HG02759 (cell line): ENCODE results near the gene KLK15.
"Not testable (repeated sequence)": the region's sequence is repeated elsewhere in the genome, so short reads cannot be mapped to it uniquely, and the experiment has no call there.

Source experiments
- ATAC-seq: cut with Tn5 transposase; IDR thresholded peaks from one replicate; pipeline ENCODE4 v1.9.1; 2021; ENCODE audit warnings: mild to moderate bottlenecking, moderate library complexity; ENCODE audit not compliant: unreplicated experiment

Gene KLK15

DNA sequence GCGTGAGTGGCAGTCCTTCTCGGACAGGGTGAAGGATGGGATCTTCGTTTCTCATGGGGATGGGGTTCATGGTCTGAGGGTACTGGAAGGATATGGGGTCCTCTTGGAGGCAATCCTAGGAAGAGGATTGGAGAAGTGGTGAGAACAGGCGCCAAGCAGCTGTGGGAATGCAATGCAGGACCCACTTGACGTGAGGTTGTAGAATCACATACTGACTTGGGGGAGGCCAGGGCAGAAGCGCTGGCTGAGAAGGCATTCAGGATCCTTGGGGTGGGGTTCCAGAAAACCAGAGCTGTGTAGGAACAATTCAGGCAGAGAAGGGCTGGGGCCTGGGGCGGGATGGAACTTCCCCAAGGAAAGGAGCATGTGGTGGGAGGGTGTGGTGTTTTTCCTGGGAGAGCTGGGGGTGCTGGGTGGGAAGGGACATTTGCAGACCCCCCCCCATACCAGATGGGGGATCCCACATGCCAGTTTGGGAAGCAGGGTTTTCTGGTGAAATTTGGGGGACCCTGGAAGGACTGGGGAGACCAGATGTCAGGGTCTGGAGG is 10.6 kb downstream of the KLK15 start:
- no peak for ATAC-seq

DNA sequence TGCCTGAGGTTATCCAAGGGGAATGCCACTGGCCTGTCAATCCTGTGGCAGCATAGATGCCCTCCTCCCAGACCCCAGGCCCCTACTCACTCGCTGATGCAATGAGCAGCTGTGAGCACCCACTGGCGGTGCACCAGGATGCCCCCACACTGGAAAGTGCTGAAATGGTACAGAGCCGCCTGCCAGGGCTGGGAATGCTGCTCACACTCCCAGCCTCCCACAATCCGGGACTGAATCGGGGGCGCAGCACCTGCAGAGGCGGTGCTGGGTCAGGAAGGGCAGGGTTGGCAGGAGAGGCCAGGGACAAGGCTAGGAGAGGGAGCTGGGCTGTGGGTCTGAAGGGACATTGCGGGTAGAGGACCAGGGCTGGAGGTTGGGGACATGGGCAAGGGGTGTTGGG is 11.8 kb downstream of the KLK15 start:
- ATAC-seq = no peak

DNA sequence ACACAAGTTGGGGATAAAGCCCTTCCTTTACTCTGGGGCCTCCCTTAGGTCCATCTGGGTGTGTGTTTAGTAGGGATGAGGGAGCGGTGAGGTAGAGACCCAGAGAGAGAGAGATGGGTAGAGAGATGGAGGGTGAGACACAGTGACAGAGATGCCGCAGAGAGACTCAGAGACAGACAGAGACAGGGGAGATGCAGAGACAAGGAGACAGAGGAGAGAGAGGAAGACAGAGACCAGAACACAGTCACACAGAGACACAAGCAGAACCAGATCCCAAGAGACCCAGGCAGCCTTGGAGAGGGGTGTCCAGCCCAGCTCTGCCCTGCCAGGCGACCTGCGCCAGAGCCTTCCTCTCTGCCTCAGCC is 12.1 kb downstream of the KLK15 start:
- ATAC-seq = no peak

DNA sequence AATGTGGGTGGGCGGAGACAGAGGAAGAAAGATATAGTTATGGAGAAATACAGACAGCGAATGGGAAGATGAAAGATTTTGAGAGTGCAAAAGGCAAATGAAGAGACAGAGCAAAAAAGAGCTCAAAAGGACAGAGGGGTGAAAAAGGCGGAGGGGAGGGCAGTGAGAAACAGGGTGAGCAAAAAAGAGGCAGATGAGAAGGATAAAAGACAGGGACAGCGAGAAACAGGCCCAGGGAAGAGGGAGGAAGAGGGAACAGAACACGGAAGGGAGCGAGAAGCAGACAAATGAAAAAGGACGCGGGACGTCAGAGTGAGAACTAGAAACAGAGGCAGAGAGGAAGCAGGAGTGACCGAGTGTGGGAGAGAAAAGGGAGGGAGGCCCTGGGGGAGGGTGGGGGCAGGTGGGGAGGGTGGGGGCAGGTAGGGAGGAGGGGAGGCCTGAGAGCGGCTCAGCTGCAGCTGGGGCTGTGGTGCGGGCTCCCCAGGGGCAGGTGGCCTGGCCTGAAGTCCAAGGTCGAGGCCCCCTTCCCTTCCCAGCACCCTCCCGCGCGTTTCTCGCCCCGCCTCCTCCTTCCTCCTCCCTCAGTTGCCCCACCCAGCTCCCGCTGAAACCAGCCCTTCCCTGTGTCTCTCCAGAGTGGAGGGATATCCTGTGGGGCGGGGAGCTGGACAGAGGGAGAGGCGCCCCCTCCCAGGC is 12.7 kb downstream of the KLK15 start:
- ATAC-seq = no peak

DNA sequence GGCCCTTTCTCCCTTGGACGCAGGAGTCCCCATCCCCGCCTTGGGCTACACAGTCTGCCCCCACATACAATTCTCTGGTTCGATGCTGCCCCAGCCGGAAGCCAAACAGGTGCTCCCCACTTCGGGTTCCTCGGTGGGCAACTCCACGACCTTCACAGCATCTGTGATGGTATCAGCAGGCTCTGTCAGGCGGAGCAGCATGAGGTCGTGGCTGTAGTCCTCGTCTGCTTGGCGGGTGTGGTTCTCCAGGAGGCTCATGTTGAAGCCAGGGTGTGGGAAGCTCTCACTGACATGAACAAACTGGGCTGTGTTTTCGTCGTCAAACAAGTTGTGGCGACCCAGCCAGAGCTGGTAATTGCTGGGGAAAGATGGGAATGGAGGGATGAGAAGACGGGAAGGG is 13.3 kb downstream of the KLK15 start:
- ATAC-seq = no peak

DNA sequence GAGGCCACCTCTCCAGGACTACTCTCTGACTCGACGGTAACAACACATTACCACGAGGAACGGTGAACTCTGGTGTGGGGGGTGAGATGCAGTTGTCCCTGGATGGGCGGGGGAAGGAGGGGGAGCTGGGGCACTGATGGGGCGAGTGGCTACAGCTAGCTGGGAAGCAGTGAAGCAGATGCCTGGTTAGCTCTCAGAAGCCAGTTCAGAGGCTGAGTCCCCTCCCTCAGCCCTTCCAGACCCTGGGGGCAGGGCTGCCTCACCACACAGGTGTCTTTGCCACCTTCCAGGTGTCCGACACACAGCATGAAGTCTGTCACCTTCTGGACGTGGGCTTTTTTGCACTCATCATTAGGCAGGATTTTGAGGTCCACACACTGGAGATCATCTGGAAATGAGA is 13.7 kb downstream of the KLK15 start:
- ATAC-seq = no peak

DNA sequence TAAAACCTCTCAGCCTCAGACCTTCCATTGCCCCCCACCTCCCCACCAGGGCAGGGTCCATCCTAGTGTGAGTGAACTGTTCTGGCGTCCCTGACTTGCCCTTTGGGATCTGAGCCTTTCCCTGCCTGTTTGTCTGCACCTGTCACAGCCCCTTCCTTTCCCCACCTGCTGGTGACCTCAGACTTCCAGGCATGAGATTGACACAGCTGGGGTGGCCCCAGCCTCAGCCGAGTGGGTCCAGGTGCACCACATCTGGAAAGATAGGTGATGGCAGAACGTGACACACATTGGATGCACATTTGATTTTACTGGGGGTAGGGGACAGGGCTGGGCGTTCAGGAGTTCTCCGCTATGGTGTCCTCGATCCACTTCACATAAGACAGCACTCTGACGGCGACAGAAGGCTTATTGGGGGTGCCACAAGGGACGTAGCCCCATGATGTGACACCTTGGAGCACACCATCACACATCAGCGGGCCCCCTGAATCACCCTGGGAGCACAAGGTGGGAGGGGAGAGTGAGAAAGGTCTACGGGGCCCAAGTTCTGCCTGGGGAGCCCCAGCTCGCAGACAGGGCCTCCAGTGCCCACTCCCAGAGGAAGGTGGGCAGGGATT is 14.4 kb downstream of the KLK15 start:
- ATAC-seq = no peak

DNA sequence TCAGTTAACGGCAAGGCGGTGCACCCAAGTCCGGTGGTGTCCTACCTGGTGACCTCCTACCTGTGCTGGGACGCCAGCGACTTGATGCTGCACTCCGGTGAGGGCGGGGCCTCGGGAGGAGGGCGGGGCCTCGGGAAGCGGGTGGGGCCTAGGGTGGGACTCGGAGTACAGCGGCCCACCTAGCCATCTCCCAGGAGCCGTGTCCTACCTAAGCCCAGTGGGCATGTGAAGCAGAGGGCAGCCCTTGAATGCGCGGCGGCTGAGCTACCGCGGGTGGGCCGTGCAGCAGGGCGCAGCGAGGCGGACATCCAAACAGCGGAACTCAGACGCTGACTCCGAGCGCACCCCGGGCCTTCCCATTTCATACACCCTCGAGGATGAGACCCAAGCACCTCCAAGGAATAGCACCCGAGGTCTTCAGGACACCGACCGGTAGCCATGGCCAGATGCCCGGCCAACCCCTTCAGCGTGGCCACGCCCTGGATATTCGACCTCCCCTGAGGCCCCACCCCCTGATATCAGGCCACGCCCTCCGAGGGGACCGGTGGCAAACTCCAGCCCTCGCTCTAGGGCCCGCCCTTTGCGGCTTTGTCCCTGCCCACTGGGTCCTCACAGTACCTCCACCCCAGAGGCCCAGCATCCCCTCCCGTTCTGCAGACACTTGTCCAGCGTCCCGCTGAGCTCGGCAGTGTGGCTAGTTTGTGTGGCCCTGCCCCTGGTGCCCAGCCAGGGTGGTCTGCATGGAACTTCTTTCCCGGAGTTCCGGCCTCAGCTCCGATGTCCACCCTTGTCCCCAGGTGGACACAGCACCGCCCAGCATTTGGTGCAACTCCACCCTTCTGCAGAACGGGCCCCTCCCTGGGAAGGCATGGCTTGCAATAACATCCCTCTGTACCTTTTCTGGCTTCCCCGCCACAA is 15.2 kb downstream of the KLK15 start:
- ATAC-seq = peak; percentile 62

DNA sequence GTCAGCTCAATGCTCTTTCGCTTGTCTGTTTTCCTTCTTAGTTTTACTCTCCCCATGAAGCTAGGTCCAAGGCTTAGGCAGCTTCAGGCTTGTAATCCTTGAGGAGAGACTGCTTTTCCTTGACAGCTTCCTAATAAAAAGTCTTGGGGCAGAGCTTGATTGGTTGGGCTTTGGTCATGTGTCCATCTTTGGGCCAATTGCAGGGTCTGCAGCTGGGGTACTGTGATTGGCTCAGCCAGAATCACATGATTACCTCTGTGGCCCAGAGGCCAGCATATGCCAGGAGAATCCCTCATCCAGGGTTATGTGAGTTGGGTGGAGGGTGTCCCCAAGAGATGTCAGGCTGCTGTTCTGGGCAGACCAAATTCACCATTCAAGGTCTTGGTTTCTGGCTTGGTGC is 17.9 kb downstream of the KLK15 start:
- no peak for ATAC-seq

DNA sequence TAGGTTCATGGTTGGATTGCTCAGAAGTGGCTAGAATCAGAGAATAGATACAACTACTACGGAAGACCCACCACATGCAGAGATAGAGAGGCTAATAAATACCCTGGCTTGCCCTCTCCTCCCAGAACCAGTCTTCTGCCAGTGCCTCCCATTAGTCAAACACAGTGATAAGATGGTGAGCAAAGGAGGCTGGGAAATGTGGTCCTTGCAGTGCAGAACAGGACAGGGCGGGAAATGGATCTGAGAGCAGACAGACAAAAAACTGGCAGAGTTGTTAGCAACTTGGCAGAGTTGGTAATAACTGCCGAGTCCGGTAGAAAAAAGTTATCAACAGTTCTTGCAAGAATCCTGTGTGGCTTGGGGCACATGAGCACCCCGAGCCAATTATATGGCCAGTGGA is 18.5 kb downstream of the KLK15 start:
- no peak for ATAC-seq

DNA sequence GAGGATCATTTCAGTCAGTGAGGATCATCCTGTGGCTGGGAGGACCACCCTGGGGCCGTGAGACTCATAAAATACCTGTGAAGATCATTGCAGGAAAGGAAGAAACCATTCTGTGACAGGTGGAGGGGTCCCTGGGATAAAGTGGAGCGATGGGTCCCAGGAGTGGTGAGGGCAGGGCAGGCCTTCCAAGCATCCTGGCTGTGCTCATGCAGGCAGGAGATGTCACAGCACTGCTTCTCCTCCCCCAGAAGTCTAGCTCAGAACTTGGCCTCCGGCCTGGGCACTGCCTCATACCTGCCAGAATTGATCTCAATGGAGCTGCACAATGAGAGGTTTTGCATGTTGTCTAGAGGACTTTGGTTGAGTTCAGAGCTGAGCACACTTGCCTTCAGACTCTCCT is 20.9 kb downstream of the KLK15 start:
- no peak for ATAC-seq

DNA sequence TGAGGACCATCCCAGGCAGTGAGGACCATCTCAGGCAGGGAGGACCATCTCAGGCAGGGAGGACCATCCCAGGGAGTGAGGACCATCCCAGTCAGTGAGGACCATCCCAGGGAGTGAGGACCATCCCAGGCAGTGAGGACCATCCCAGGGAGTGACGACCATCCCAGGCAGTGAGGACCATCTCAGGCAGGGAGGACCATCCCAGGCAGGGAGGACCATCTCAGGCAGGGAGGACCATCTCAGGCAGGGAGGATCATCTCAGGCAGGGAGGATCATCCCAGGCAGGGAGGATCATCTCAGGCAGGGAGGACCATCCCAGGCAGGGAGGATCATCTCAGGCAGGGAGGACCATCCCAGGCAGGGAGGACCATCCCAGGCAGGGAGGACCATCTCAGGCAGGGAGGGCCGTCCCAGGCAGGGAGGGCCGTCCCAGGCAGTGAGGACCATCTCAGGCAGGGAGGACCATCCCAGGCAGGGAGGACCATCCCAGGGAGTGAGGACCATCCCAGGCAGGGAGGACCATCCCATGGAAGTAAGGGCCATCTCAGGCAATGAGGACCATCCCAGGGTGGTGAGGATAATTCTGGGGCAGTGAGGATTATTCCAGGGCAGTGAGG is 21.6 kb downstream of the KLK15 start:
- not testable (repeated sequence) for ATAC-seq

DNA sequence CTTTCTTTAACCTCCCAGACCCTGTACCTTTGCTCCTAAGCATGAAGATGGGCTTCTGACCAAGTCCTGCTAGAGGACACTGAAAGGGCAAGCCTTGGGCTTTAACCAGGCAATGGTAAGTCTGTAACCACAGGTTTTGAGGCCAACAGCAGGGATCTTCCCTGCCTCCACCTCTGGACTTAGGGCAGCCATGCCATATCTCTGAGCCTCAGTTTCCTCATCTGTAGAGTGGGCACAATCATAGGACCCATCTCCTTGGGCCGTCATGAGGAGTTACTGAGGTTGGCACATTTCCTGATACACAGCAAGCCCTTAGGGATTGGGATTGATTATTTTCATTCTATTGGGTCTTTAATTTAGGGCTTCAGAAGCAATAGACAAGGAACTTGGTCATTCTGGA is 24.5 kb downstream of the KLK15 start:
- no peak for ATAC-seq

DNA sequence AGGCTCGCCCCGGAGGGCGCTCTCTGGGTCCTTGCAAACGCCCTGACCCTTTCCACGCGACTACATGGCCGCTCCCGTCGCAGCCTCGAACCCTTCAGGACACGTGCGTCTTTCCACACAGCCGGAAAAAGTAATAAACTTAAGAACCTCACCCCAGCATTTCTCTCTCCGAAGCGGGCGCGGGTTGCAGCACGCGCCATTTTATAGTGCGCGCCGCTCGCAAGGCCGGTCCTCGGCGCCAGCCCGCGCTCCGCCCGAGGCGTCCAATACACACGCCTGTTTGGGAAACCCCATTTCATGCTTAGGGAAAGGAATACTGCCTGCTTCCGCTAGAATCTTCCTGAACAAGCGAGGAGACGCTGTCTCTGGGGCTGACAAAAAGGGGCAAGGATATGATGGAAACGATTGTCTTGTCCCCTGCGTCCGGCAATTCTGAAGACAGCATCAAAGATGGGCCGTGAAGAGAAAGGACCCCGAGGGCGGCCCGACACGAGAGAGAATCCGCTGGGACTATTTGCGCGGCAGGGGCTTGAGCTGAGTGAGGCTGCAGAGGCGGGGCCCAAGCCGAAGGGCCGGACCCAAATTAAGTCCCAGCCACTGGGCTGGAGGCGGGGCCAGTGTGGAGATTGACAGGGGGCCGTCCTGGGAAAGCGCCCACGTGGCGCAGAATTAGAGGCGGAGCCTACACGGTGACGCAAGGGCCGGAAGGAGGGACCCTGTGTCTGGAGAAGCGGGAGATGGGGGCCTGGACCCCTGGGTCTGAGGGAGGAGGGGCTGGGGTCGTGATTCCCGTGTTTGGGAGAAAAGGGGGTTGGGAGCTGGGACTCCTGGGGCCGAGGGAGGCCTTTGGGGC is 28.7 kb downstream of the KLK15 start:
- ATAC-seq = peak; percentile 92

DNA sequence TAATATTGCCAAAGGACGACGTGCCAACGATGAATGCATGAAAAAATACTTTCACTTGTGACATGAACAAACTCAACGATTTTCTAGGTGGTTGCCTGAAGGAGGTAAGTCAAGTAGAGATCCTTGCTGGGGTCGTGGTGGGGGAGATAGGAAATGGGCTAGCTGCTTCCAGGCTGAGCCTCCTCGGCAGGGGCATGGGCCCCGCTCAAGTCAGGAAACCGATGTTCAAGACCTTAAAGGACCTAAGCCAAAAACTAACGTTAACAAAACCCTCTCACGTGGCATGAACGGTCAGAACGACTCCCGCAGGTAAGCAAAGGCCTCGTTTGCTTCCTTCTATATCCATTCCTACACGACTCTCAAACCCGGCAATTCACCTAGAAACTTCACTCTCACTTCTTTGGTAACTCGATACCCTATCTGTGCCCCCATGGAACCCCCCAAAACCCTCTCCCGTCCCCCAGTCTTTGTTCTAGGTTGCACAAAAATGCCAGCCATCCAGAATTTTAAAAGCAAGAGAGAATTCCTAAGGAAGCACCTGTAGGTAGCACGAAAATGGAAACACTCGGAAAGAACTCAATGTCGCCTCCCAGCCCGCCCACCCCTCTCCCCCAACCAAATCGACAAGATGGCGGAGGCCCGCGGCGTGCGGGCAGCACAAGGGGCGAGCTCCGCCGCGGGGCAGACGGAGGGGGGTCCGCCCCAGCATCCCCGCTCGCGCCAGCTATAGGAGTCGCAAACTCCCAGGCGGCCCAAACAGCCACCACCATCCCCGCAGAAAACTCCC is 29.5 kb downstream of the KLK15 start:
- no peak for ATAC-seq

DNA sequence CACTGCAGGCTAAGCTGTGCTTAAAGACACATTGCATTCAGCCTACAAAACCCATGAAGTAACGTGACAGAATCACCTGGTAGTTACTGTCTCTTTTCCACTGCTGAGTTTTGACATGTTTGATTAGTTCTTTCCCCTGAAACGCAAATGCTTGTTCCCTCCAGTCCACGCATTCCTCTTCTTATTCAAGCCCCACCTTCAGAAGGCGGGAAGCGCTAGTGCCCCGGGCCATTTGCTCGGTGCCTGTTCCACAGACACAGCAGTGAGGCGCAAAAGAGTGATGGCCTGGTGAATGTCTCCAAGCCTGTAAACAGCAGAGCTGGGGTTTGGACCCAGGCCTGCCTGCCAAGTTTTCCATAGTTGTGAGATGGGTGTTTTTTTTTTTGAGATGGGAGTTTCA is 32.3 kb downstream of the KLK15 start:
- no peak for ATAC-seq

DNA sequence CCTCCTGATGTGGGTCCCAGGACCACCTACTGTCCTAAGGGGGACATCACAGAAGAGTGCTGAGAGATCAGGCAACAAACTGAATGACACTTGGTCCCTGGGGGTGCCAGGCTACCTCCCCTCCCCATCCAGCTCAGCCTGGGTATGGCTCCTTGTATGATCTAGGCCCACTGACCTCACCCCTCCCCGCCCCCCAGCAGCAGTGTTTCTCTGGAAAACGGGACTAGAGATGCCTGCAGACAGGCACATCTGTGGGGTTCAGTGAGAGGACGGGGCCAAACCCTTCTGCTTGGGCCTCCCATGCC is 33.9 kb downstream of the KLK15 start:
- ATAC-seq = no peak

DNA sequence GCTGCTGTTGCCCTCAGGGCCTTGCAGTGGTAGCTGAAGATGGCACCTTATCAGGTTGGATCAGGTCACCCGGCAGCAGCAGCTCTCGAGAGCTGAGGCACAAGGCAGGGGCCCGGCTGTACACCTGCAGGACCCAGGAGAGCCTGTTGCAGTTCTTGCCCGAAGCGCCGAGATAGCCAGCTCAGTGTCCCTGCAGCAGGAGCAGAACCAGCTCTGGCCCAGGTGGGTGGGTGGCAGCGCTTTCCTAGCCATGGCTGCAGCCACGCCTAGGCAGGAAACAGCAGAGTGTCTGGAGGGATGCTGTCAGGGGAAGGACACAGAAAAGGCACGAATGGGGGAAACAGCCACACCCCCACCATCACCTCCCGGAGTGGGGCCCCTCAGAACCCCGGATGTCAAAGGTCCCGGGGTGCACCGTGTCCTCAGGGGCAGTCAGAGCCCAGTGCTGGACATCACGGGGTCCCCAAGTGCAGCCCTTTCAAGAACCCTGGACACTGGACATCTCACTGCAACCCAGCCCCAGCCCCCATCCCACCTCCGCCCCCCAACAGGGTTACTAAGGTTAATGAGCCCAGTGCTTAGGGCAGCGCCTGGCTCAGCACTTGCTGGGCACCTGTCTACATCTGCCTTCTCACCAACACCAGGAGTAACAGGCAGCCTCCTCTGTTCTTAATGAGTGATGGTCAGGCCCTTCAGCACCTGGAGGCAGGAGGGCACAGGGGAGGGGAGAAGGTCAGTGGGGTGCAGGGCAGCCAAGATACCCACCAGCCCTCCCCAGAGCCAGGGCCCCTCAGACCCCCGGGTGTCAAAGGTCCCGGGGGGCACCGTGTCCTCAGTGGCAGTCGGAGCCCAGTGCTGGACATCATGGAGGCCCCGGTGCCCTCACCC is 34.5 kb downstream of the KLK15 start:
- no peak for ATAC-seq
